Activated CD8-positive, alpha-beta memory T cell treated with anti-CD3 and anti-CD28 coated beads, Interleukin-2, amount 50 U/mL, for 1 hour (primary cell): ENCODE data around the gene ADPGK.
A peak's percentile ranks its signal among the peaks of the same experiment; 100 is the strongest.
"Not testable (repeated sequence)": the region's sequence is repeated elsewhere in the genome, so short reads cannot be mapped to it uniquely, and the experiment has no call there.

Experiments
- DNase-seq: peaks from one replicate; pipeline ENCODE4 v3.0.0-alpha.2; 2020; ENCODE audit errors: extremely low read depth

ADPGK gene

DNA sequence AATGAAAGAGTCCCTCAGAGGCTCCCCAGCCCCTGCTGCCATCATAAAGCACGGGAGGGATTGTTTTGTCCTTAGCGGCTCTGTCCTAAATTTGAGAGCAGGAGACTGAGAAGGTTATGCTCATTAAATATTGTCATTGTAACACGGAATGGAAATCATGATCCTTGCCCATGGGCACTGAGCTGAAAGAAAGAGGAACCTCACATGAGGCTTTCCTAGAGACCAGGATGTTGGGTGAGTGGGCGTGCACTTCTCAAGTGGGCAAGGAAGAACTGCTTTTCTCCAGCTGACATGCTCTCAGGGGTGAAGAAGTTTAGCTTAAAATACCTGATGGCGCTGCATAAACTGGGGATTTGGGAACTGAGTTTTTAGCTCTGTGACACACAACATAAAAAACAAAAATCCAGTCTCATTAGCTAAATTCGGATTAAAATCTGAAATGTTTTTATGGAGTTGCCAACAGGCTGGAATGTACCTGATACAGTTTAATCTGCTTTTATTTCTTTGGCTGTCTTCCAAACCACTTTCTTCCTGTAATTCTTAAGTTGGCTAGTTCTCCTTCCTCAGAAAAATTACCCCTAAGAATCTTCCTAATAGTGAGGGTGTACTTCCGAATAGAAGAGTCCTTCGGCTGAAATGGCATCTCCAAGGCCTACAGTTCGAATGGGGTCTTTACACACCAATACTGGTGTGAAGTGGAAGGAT is 31.7 kb downstream of the ADPGK start:
- no peak for DNase-seq

DNA sequence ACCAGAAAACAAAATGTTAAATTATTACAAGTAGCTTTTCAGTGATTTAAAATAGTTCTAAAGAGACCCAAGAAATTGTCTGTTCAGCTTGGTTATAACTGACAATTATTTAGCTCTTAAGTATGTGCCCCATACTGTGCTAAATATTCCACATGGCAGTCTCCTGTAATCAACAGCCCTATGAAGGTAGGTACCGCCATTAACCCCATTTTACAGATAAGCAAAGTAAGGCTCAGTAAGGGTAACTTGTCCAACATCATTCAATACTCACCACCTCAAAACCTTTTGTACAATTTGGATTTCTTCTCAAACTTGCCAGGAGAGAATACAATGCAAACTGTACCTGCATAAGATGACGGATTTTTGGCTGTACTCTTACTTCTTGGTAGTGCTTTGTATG is 33.9 kb downstream of the ADPGK start:
- no peak for DNase-seq

GRCh38 chr15:72740219-72740618 is 43.3 kb downstream of the ADPGK start:
- DNase-seq: no peak

- no peak for DNase-seq
Measured at GRCh38 chr15:72737723-72738122, 45.8 kb downstream of the ADPGK start.

- DNase-seq: no peak
Measured at GRCh38 chr15:72737061-72737460, 46.5 kb downstream of the ADPGK start.

DNA sequence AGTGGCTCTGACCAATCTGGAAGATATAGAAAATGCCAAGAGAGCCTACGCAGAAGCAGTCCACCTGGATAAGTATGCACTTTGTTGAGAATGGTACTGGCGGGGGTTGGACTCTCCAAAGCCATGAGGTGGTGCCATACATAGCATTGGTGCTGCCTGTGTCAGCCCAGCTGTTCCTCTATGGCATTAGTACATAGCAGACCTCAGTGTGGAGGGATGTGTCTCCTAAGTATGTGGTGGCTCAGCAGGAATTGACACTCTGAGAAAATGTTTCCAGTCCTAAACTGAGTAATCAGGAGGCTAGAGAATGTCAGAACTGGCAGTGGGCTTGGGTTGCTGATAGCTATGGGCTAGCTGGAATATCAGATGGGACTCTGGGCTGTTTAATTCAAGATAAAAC is 48.4 kb downstream of the ADPGK start:
- no peak for DNase-seq

DNA sequence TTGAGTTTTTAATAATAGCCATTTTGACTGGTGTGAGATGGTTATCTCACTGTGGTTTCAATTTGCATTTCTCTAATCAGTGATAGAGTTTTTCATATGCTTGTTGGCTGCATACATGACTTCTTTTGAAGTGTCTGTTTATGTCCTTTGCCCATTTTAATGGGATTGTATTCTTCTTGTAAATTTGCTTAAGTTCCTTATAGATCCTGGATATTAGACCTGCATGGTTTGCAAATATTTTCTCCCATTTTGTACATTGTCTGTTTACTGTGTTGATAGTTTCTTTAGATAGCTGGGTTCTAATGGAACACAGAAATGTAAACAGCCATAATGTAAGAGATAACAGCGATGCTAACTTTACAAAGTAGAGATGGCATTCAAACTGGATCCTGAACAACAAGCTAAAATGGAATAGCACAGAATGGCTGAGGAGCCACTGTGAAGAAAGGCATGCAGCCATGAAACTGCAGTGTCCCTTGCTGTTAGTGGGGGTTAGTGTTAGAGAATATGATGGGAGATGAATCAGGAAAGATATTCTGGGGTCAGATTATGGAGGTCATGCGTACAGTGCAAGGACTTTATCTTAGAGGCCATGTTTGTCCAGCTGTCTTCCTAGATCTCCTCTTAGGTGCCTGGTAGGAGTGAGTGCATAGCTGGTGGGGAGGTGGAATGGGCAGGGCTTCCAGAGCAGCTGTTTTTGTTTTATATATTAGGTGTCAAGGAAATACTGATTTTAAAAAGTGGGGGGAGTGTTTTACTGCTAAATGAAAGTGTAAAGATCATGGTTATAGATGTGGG is 49.4 kb downstream of the ADPGK start:
- no peak for DNase-seq

- DNase-seq: no peak
Measured at GRCh38 chr15:72732516-72732915, 51.0 kb downstream of the ADPGK start.

DNA sequence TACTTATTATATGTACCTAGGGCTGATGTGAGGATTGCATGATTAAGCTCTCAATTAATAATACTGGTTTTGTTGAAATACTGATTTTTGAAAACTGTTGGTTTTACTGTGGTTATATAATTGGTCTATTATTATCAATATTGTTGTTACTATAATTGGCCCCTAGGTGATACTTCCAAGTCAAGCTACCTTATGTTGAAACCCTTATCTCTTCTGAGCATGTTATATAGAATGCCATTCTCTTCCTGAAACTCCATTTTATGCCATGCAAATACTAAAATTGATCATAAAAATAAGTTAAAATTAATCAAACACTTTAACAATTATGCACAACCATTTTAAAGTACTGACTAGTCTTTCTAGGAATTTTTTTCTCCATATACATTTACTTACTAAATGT is 51.5 kb downstream of the ADPGK start:
- DNase-seq: no peak

DNA sequence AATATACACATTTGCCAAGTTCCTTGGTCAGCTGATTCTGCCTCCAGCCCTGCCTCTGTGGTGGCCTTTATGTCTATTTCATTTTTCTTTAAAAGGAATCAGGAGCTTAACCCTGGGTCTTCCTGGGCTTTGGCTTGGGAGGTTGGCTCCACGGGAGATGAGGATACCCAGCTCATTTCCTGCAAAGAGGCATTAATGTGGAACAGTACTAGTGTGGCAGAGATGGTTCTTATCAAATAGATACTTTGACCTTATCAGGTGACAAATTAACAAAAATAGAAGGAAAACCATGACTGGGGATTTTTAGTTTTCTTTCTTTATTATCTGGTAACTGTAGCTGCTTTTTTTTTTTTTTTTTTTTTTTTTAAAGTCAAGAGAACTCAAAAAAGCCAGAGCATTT is 54.7 kb downstream of the ADPGK start:
- no peak for DNase-seq

GRCh38 chr15:72728249-72728648 is 55.3 kb downstream of the ADPGK start:
- not testable (repeated sequence) for DNase-seq

GRCh38 chr15:72727154-72727553 is 56.4 kb downstream of the ADPGK start:
- DNase-seq: no peak

- not testable (repeated sequence) for DNase-seq
Measured at GRCh38 chr15:72725851-72726250, 57.7 kb downstream of the ADPGK start.

GRCh38 chr15:72725446-72725845 is 58.1 kb downstream of the ADPGK start:
- DNase-seq: no peak

GRCh38 chr15:72724028-72724427 is 59.5 kb downstream of the ADPGK start:
- no peak for DNase-seq

DNA sequence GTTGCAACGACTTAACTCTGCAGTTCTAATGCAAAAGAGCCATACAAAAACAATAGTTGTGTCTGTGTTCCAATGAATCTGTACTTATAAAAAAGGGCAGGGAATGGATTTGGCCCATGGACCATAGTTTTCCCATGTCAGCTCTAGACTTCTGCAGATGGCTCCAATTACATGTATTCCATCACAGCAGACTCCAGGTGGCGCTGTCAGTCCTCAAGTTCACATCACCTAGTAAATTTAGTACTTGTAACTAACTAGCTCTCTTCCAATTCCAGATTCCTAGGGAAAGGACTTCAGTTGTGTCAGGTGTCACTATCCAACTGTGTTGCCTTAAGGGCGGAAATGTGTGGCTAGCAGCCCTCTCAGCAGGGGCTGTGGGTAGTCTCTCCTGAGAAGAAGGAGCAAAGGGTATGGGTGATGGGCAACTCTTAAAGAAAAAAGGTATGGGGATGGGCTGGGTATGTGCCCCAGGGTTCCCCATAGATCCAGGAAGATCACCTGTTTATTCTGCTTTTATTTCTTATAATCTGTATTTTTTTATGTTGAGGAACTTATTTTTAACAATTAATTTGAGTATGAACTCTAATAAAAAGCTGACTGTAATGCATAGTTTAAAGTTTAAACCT is 61.4 kb downstream of the ADPGK start:
- peak; percentile 19 for DNase-seq

DNA sequence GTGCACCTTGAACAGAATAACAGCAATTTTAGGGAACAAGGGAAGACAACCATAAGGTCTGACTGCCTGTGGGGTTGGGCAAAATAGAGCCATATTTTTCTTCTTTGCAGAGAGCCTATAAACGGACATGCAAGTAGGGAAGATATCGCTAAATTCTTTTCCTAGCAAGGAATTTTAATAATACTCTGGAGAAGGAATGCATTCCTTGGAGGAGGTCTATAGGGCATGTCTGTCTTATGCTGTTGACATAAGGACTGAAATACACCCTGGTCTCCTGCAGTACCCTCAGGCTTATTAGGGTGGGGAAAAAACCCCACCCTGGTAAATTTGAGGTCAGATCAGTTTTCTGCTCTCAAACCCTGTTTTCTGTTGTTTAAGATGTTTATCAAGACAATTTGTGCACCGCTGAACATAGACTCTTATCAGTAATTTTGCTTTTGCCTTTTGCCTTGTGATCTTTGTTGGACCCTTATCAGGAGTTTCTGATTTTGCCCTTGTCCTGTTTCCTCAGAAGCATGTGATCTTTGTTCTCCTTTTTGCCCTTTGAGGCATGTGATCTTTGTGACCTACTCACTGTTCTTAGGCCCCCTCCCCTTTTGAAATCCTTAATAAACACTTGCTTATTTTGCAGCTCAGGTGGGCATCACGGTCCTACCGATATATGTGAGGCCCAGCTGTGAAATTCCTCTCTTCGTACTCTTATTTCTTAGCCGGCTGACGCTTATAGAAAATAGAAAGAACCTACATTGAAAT is 74.8 kb downstream of the ADPGK start:
- not testable (repeated sequence) for DNase-seq

GRCh38 chr15:72706266-72706665 is 77.3 kb downstream of the ADPGK start:
- no peak for DNase-seq
